HepG2 (cell line): ENCODE data around the gene EMC8. TPM values are rescaled to one million over a fixed set of nuclear protein-coding genes. Genes with fewer than 3 reads are reported as not detected.
A peak's percentile ranks its signal among the peaks of the same experiment; 100 is the strongest.

ENCODE experiments used
- CCDC6 ChIP-seq: sonication (generic); formaldehyde crosslinking; IDR thresholded peaks from 2 replicates; pipeline ENCODE4 v1.8.1; 2022; ENCODE audit warnings: mild to moderate bottlenecking, missing genetic modification reagents, moderate library complexity
- CEBPB ChIP-seq: IDR thresholded peaks from 2 replicates; pipeline ENCODE4 v1.6.1; 2011; ENCODE audit warnings: low read depth, low read length, improper control_type of control experiment, borderline replicate concordance
- CHD4 ChIP-seq: fragments of 200-600 bp; sonication (generic); IDR thresholded peaks from 2 replicates; pipeline ENCODE4 v1.7.0; 2017; ENCODE audit warnings: mild to moderate bottlenecking, low read length, borderline replicate concordance
- DNMT1 ChIP-seq: sonication (generic); formaldehyde crosslinking; IDR thresholded peaks from 2 replicates; pipeline ENCODE4 v1.5.1; 2020; ENCODE audit warnings: mild to moderate bottlenecking, missing genetic modification reagents
- EED ChIP-seq: sonication (generic); formaldehyde crosslinking; IDR thresholded peaks from 2 replicates; pipeline ENCODE4 v1.5.0; 2020; ENCODE audit warnings: mild to moderate bottlenecking, missing genetic modification reagents
- ERF ChIP-seq: IDR thresholded peaks from 2 replicates; pipeline ENCODE4 v1.6.1; 2018; ENCODE audit warnings: missing biosample characterization, missing genetic modification reagents
- GABPB1 ChIP-seq: IDR thresholded peaks from 2 replicates; pipeline ENCODE4 v1.6.1; 2016; ENCODE audit warnings: mild to moderate bottlenecking, missing genetic modification reagents, moderate library complexity, missing compliant biosample characterization
- HES4 ChIP-seq: sonication (generic); formaldehyde crosslinking; IDR thresholded peaks from 2 replicates; pipeline ENCODE4 v1.9.0; 2021; ENCODE audit warnings: mild to moderate bottlenecking, missing genetic modification reagents, borderline replicate concordance
- IRX3 ChIP-seq: sonication (generic); formaldehyde crosslinking; IDR thresholded peaks from 2 replicates; pipeline ENCODE4 v1.8.1; 2023; ENCODE audit warnings: mild to moderate bottlenecking, low read depth, missing genetic modification reagents, borderline replicate concordance
- KMT2A ChIP-seq: sonication (generic); formaldehyde crosslinking; IDR thresholded peaks from 2 replicates; pipeline ENCODE4 v1.4.0; 2020; ENCODE audit warnings: missing genetic modification reagents
- NFKB2 ChIP-seq: sonication (generic); formaldehyde crosslinking; IDR thresholded peaks from 2 replicates; pipeline ENCODE4 v1.4.0; 2020; ENCODE audit warnings: missing genetic modification reagents, borderline replicate concordance
- RFX1 ChIP-seq: fragments of 450-650 bp; IDR thresholded peaks from 2 replicates; pipeline ENCODE4 v1.6.1; 2017
- SP140L ChIP-seq: sonication (generic); formaldehyde crosslinking; IDR thresholded peaks from 2 replicates; pipeline ENCODE4 v1.4.0; 2020; ENCODE audit warnings: missing genetic modification reagents, borderline replicate concordance
- TAF1 ChIP-seq: sonication (generic); formaldehyde crosslinking; IDR thresholded peaks from 2 replicates; pipeline ENCODE4 v1.4.0; 2020; ENCODE audit warnings: missing genetic modification reagents
- TCF7L2 ChIP-seq: IDR thresholded peaks from 2 replicates; pipeline ENCODE4 v1.6.1; 2011; ENCODE audit warnings: mild to moderate bottlenecking, low read depth, low read length, moderate library complexity
- ZNF333 ChIP-seq: sonication (generic); formaldehyde crosslinking; IDR thresholded peaks from 2 replicates; pipeline ENCODE4 v1.4.0; 2020; ENCODE audit warnings: mild to moderate bottlenecking, missing genetic modification reagents, borderline replicate concordance
- ZNF598 ChIP-seq: sonication (generic); formaldehyde crosslinking; IDR thresholded peaks from 2 replicates; pipeline ENCODE4 v1.5.1; 2020; ENCODE audit warnings: mild to moderate bottlenecking, missing genetic modification reagents, borderline replicate concordance
- ZNF652 ChIP-seq: IDR thresholded peaks from 2 replicates; pipeline ENCODE4 v1.6.1; 2016; ENCODE audit warnings: low read depth, borderline replicate concordance
- ZNF761 ChIP-seq: sonication (generic); formaldehyde crosslinking; conservative IDR thresholded peaks from 2 replicates; pipeline ENCODE4 v1.4.0; 2020; ENCODE audit warnings: mild to moderate bottlenecking, missing genetic modification reagents
- polyA plus RNA-seq, 8 experiments: library from polyadenylated mRNA; depleted of rRNA in 3 of 8; stranded (reverse) in 7 of 8; unstranded in 1 of 8; fragments of >200 nt; fragmentation: Illumina TruSeq in 4 of 8; extraction: Trizol in 4 of 8; gene quantifications; 2 replicates each; pipeline versions ENCODE4 v1.2.1 to v1.2.3, GENCODE V29; 2011 to 2016; ENCODE audit warnings: low read depth in 4 of 8, missing spikeins in 1 of 8, mixed read lengths in 1 of 8; ENCODE audit not compliant: insufficient read depth in 1 of 8
- total RNA-seq, 5 experiments: library from RNA; depleted of rRNA; stranded (reverse); fragments of >200 nt; fragmentation: Illumina TruSeq; extraction: Trizol; gene quantifications; 2 replicates each; pipeline ENCODE4 v1.2.3, GENCODE V29; 2016; ENCODE audit warnings: low read depth in 1 of 5
- TF ChIP-seq, protein P1 (sequence below): sonication (generic); formaldehyde crosslinking; IDR thresholded peaks from 2 replicates; pipeline ENCODE4 v1.4.0; 2020; ENCODE audit warnings: mild to moderate bottlenecking, missing genetic modification reagents
- TF ChIP-seq, protein P2 (sequence below): sonication (generic); formaldehyde crosslinking; IDR thresholded peaks from 2 replicates; pipeline ENCODE4 v1.4.0; 2020; ENCODE audit warnings: missing genetic modification reagents
- TF ChIP-seq, protein P3 (sequence below): fragments of 450-650 bp; IDR thresholded peaks from 2 replicates; pipeline ENCODE4 v1.6.1; 2017; ENCODE audit warnings: mild to moderate bottlenecking
- TF ChIP-seq, protein P4 (sequence below): sonication (generic); formaldehyde crosslinking; IDR thresholded peaks from 2 replicates; pipeline ENCODE4 v1.4.0; 2020; ENCODE audit warnings: mild to moderate bottlenecking, missing genetic modification reagents
- TF ChIP-seq, protein P5 (sequence below): sonication (generic); formaldehyde crosslinking; IDR thresholded peaks from 2 replicates; pipeline ENCODE4 v1.5.1; 2020; ENCODE audit warnings: mild to moderate bottlenecking, missing genetic modification reagents, borderline replicate concordance

EMC8 gene
- total and polyA plus RNA-seq, 2 of the 13 experiments (the other 11 are each of a cell fraction or from before 2014, with no cell fraction given), result 55.0 to 76.0 TPM

DNA sequence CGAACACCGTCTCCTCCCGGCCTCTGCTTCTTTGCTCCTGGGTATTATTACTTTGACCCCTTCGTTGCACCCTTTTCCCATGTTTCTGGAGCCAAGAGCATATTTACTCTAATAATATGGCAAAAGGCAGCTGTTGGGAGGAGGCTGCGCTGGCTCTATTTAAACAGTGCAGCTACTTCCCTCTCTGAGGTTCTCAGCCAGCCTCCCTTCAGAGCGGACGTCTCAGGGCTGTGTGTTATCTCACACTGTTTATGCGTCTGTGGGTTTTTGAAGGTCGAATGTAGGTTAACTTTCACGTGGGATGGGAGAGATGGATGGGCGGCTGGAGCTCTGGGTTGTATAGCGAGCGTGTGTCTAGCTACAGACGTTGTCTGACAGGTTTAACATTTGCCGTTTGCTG, 45.4 kb upstream of the EMC8 start (continued):
- TF ChIP-seq ZNF652 (CRISPR knock-in tag) (peak; percentile 50; the same call in 1 of the 2 replicates), CEBPB (no peak), IRX3 (CRISPR knock-in tag) (no peak), ERF (CRISPR knock-in tag) (peak; percentile 60; the same call in 1 of the 2 replicates), DNMT1 (CRISPR knock-in tag) (no peak), ZNF598 (CRISPR knock-in tag) (no peak), SP140L (CRISPR knock-in tag) (no peak), KMT2A (no peak), HES4 (CRISPR knock-in tag) (no peak), ZNF761 (CRISPR knock-in tag) (no peak), TAF1 (CRISPR knock-in tag) (no peak), CCDC6 (CRISPR knock-in tag) (no peak), RFX1 (no peak), TCF7L2 (no peak), CHD4 (no peak), GABPB1 (CRISPR knock-in tag) (no peak), NFKB2 (CRISPR knock-in tag) (no peak), ZNF333 (no peak), EED (CRISPR knock-in tag) (no peak)
- TF ChIP-seq, protein P1, sequence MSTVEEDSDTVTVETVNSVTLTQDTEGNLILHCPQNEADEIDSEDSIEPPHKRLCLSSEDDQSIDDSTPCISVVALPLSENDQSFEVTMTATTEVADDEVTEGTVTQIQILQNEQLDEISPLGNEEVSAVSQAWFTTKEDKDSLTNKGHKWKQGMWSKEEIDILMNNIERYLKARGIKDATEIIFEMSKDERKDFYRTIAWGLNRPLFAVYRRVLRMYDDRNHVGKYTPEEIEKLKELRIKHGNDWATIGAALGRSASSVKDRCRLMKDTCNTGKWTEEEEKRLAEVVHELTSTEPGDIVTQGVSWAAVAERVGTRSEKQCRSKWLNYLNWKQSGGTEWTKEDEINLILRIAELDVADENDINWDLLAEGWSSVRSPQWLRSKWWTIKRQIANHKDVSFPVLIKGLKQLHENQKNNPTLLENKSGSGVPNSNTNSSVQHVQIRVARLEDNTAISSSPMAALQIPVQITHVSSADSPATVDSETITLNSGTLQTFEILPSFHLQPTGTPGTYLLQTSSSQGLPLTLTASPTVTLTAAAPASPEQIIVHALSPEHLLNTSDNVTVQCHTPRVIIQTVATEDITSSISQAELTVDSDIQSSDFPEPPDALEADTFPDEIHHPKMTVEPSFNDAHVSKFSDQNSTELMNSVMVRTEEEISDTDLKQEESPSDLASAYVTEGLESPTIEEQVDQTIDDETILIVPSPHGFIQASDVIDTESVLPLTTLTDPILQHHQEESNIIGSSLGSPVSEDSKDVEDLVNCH, result no peak
- TF ChIP-seq, protein P2, sequence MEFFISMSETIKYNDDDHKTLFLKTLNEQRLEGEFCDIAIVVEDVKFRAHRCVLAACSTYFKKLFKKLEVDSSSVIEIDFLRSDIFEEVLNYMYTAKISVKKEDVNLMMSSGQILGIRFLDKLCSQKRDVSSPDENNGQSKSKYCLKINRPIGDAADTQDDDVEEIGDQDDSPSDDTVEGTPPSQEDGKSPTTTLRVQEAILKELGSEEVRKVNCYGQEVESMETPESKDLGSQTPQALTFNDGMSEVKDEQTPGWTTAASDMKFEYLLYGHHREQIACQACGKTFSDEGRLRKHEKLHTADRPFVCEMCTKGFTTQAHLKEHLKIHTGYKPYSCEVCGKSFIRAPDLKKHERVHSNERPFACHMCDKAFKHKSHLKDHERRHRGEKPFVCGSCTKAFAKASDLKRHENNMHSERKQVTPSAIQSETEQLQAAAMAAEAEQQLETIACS (CRISPR knock-in tag), result no peak
- TF ChIP-seq, protein P3, sequence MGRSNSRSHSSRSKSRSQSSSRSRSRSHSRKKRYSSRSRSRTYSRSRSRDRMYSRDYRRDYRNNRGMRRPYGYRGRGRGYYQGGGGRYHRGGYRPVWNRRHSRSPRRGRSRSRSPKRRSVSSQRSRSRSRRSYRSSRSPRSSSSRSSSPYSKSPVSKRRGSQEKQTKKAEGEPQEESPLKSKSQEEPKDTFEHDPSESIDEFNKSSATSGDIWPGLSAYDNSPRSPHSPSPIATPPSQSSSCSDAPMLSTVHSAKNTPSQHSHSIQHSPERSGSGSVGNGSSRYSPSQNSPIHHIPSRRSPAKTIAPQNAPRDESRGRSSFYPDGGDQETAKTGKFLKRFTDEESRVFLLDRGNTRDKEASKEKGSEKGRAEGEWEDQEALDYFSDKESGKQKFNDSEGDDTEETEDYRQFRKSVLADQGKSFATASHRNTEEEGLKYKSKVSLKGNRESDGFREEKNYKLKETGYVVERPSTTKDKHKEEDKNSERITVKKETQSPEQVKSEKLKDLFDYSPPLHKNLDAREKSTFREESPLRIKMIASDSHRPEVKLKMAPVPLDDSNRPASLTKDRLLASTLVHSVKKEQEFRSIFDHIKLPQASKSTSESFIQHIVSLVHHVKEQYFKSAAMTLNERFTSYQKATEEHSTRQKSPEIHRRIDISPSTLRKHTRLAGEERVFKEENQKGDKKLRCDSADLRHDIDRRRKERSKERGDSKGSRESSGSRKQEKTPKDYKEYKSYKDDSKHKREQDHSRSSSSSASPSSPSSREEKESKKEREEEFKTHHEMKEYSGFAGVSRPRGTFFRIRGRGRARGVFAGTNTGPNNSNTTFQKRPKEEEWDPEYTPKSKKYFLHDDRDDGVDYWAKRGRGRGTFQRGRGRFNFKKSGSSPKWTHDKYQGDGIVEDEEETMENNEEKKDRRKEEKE, result no peak
- TF ChIP-seq, protein P4, sequence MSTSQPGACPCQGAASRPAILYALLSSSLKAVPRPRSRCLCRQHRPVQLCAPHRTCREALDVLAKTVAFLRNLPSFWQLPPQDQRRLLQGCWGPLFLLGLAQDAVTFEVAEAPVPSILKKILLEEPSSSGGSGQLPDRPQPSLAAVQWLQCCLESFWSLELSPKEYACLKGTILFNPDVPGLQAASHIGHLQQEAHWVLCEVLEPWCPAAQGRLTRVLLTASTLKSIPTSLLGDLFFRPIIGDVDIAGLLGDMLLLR (CRISPR knock-in tag), result no peak
- TF ChIP-seq, protein P5, sequence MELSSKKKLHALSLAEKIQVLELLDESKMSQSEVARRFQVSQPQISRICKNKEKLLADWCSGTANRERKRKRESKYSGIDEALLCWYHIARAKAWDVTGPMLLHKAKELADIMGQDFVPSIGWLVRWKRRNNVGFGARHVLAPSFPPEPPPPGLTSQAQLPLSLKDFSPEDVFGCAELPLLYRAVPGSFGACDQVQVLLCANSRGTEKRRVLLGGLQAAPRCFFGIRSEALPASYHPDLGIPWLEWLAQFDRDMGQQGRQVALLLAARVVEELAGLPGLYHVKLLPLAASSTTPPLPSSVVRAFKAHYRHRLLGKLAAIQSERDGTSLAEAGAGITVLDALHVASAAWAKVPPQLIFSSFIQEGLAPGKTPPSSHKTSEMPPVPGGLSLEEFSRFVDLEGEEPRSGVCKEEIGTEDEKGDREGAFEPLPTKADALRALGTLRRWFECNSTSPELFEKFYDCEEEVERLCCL (CRISPR knock-in tag), result no peak
